BJ (cell line): ENCODE data around the gene ZNF782. TPM values are rescaled to one million over a fixed set of nuclear protein-coding genes. Genes with fewer than 3 reads are reported as not detected.
"Not testable (repeated sequence)": the region's sequence is repeated elsewhere in the genome, so short reads cannot be mapped to it uniquely, and the experiment has no call there.

Experiments used
- CTCF ChIA-PET: fragments of 350-600 bp; formaldehyde crosslinking; extraction: SDS; loops from one replicate; lab custom pipeline; 2021; ENCODE audit warnings: antibody characterized with exemption, inconsistent platforms; lab: Yijun Ruan, JAX
- POLR2A ChIA-PET: fragments of 300-600 bp; sonication (Branson Sonifier 250); formaldehyde crosslinking; extraction: SDS; loops from one replicate; lab custom pipeline; 2021; ENCODE audit warnings: antibody characterized with exemption; lab: Charles Lee
- DNase-seq: peaks from one replicate; pipeline ENCODE4 v3.0.0-alpha.2; 2011; ENCODE audit warnings: low read depth
- H3K27me3 ChIP-seq: 2 replicates; pipeline ENCODE4 v1.6.0; 2011; ENCODE audit warnings: low read length; ENCODE audit not compliant: control insufficient read depth, insufficient read depth
- H3K36me3 ChIP-seq: 2 replicates; pipeline ENCODE4 v1.5.1; 2011; ENCODE audit warnings: low read length; ENCODE audit not compliant: control insufficient read depth, insufficient read depth
- H3K4me3 ChIP-seq: 2 replicates; pipeline ENCODE4 v1.5.1; 2011; ENCODE audit warnings: low read depth, mild to moderate bottlenecking, control low read depth, low read length
- polyA plus RNA-seq: library from polyadenylated mRNA; depleted of rRNA; stranded (reverse); fragments of >200 nt; gene quantifications from 2 replicates; pipeline ENCODE4 v1.2.3, GENCODE V29; 2011
- TF ChIP-seq, protein P1 (sequence below): IDR thresholded peaks from 2 replicates; pipeline ENCODE4 v1.5.1; 2011; ENCODE audit warnings: low read depth, mild to moderate bottlenecking, control low read depth, inconsistent platforms, low read length, moderate library complexity; ENCODE audit not compliant: insufficient read depth

Gene ZNF782
- polyA plus RNA-seq, 1 experiment: 0.96 TPM

DNA sequence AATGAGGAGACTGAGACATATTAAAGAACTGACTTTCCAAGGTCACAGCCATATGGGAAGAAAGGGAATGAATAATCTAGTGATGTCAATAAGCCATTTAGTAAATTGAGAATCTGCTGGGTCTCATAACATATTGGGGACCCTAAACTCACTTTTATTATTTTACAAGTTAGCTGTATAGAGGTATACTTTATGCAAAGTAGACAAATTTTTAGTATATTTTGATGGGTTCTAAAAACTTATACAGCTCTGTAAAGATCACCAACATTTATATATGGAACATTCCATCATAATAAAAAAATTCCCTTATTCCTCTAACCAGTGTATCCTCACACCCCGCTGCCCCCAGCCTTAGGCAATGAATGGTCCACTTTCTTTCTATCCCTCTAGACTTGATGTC is 40.7 kb downstream of the ZNF782 start:
- no peaks in the 10 kb centered on the region for H3K36me3 ChIP-seq
- ChIA-PET CTCF (no interaction called here), POLR2A (no interaction called here)
- no peaks in the 10 kb centered on the region for H3K27me3 ChIP-seq
- DNase-seq: no peak
- TF ChIP-seq, protein P1, sequence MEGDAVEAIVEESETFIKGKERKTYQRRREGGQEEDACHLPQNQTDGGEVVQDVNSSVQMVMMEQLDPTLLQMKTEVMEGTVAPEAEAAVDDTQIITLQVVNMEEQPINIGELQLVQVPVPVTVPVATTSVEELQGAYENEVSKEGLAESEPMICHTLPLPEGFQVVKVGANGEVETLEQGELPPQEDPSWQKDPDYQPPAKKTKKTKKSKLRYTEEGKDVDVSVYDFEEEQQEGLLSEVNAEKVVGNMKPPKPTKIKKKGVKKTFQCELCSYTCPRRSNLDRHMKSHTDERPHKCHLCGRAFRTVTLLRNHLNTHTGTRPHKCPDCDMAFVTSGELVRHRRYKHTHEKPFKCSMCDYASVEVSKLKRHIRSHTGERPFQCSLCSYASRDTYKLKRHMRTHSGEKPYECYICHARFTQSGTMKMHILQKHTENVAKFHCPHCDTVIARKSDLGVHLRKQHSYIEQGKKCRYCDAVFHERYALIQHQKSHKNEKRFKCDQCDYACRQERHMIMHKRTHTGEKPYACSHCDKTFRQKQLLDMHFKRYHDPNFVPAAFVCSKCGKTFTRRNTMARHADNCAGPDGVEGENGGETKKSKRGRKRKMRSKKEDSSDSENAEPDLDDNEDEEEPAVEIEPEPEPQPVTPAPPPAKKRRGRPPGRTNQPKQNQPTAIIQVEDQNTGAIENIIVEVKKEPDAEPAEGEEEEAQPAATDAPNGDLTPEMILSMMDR: no peak
- H3K4me3 ChIP-seq: no peak overlapping the region

DNA sequence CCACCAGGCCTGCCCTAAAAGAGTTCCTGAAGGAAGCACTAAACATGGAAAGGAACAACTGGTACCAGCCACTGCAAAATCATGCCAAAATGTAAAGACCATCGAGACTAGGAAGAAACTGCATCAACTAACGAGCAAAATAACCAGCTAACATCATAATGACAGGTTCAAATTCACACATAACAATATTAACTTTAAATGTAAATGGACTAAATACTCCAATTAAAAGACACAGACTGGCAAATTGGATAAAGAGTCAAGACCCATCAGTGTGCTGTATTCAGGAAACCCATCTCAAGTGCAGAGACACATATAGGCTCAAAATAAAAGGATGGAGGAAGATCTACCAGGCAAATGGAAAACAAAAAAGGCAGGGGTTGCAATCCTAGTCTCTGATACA is 55.4 kb downstream of the ZNF782 start:
- POLR2A ChIA-PET, DNase-seq, H3K4me3 ChIP-seq, H3K27me3 ChIP-seq, CTCF ChIA-PET, H3K36me3 ChIP-seq: not testable (repeated sequence)

DNA sequence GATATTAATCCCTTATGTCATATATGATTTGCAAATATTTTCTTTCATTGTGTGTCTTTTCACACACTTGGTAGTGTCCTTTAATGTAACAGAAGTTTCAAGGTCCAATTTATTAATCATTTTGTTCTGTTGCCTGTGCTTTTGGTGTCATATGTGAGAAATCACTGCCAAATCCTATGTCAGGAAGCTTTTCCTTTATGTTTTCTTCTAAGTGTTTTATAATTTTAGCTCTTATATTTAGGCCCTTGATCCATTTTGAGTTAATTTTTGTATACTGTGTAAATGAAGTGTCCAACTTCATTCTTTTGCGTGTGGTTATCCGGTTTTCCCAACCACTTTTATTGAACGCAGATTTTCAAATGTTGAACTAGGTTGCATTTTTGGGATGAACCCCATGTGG is 70.3 kb downstream of the ZNF782 start:
- POLR2A ChIA-PET: no interaction called here
- CTCF ChIA-PET: no interaction called here

DNA sequence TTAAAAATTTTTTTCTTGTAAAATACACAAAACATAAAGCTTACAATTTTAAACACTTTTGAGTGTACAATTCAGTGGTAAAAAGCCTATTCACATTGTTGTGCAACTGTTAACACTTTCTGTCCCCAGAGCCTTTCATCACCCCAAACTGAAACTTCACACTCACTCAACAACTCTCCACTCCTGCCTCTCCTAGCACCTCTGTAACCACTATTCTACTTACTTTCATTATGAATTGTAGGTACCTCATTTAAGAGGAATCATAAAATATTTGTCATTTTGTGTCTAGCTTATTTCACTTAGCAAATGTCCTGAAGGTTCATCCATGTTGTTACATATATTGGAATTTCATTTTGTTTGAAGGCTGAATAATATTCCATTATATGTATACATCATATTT is 72.1 kb downstream of the ZNF782 start:
- POLR2A ChIA-PET: no interaction called here
- Histone ChIP-seq H3K36me3 (no peaks in the 10 kb centered on the region), H3K4me3 (no peak overlapping the region), H3K27me3 (no peaks in the 10 kb centered on the region)
- CTCF ChIA-PET: no interaction called here
- no peak for DNase-seq
- TF ChIP-seq, protein P1: no peak

More for the DNA sequence above, 70.3 kb downstream of the ZNF782 start:
- H3K36me3 ChIP-seq: no peaks in the 10 kb centered on the region
- no peaks in the 10 kb centered on the region for H3K27me3 ChIP-seq
- no peak overlapping the region for H3K4me3 ChIP-seq
- TF ChIP-seq, protein P1: no peak
- DNase-seq: no peak

DNA sequence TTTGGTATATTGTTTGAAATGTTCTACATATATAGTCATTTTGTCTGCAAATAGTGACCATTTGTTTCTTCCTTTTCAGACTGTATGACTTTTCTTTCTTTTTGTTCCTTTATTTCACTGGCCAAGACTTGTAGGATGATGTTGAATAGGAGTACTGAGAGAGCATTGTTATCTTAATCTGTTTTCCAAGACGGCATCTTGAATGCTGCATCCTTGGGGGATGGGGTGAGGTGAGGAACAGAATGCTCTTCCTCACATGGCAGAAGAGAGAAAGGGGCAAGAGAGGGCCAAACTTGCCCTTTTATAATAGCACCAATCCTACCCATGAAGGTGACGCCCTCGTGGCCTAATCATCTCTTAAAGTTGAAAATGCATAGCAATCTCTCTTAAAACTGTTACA is 72.8 kb downstream of the ZNF782 start:
- CTCF ChIA-PET: no interaction called here
- no peaks in the 10 kb centered on the region for H3K36me3 ChIP-seq
- POLR2A ChIA-PET: no interaction called here
- no peak for DNase-seq
- TF ChIP-seq, protein P1: no peak
- H3K4me3 ChIP-seq: no peak overlapping the region
- no peaks in the 10 kb centered on the region for H3K27me3 ChIP-seq

DNA sequence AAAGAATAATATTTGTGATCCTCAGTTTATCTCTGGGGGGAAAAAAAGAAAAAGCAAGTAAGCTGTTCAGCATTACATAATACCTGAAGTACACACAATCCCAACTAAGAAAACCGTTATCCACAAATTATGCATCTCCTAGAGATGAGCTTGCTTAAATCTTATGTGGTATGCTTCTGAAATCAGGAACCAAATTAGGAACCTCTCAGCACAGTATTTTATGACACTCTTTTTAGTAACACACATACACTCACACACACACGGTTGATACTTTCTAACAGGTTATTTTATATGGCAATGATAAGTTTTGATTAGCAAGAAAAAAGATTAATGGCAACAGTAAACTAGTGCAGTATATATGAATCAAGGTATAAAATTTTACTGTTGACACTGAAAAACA is 75.2 kb downstream of the ZNF782 start:
- ChIA-PET POLR2A (no interaction called here), CTCF (no interaction called here)
- H3K36me3 ChIP-seq: no peaks in the 10 kb centered on the region
- TF ChIP-seq, protein P1: no peak
- DNase-seq: no peak
- H3K27me3 ChIP-seq: no peaks in the 10 kb centered on the region
- no peak overlapping the region for H3K4me3 ChIP-seq
